Mucosa of rectum (tissue), 2 donors: ENCODE measurements around the gene RPS2.
"Not testable (repeated sequence)": the region's sequence is repeated elsewhere in the genome, so short reads cannot be mapped to it uniquely, and the experiment has no call there.

Experiments
- H3K27ac ChIP-seq, 2 donors: one replicate each; pipeline ENCODE4 v1.7.0; 2013; ENCODE audit warnings: inconsistent platforms in 2 of 2, low read depth in 2 of 2, low read length in 2 of 2
- H3K27me3 ChIP-seq, 2 donors: one replicate each; pipeline ENCODE4 v1.7.0; 2013; ENCODE audit warnings: low read length in 2 of 2; ENCODE audit not compliant: control insufficient read depth in 2 of 2, insufficient read depth in 2 of 2
- H3K36me3 ChIP-seq, 2 donors: one replicate each; pipeline ENCODE4 v1.7.0; 2013; ENCODE audit warnings: low read length in 2 of 2; ENCODE audit not compliant: control insufficient read depth in 2 of 2, insufficient read depth in 2 of 2
- H3K4me1 ChIP-seq, 2 donors: one replicate each; pipeline ENCODE4 v1.7.0; 2013; ENCODE audit warnings: low read length in 2 of 2, mild to moderate bottlenecking in 1 of 2; ENCODE audit not compliant: control insufficient read depth in 2 of 2, insufficient read depth in 2 of 2
- H3K4me3 ChIP-seq, 2 donors: one replicate each; pipeline ENCODE4 v1.7.0; 2013; ENCODE audit warnings: low read length in 2 of 2
- H3K9ac ChIP-seq, 2 donors: one replicate each; pipeline ENCODE4 v1.7.0; 2013; ENCODE audit warnings: low read length in 2 of 2, low read depth in 1 of 2, mild to moderate bottlenecking in 1 of 2
- H3K9me3 ChIP-seq, 2 donors: one replicate each; pipeline ENCODE4 v1.7.0; 2013; ENCODE audit warnings: low read length in 2 of 2; ENCODE audit not compliant: control insufficient read depth in 2 of 2
- donor health status: healthy.
- donor health status: Normal muscosa, but diverticular disease.

Gene RPS2

DNA sequence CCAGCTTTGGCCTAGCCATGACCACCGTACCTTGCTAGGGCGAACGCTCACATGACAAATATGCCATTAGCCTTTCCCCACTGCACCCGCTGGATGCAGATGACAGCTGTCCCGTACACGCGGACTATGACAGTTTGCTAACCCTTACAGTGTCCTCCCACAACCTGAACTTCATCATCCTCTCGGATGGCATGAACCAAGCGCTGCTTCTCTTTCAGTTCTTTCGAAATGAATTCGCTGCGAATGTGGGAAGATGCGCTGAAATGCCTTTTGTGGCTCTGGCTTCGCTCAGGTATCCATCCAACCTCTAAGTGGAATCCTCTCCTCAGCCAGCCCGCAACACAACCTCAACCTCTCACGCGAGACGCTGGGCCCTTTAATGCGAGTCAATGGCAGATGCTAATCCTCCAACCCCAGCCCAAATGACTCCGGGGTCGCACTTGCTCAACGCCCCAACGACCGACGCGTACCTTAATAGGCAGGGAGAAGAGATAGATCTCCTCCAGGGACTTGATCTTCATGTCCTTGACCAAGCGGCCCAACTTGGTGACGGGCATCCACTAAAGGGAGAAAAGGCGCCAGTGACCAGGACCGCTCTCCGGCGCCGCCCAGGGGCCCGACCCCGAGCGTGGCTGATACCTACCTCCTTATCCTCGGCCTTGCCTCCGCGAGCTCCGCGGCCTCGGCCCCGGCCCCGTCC, 670 bp downstream of the RPS2 start:
- H3K9ac ChIP-seq, result peak overlapping the region; percentile 53 to 85
- H3K4me3 ChIP-seq, result peak overlapping the region; percentile 64 to 87
- H3K9me3 ChIP-seq, result no peaks in the 10 kb centered on the region
- peaks cover 14 to 21% of the 10 kb centered on the region in 2 donors for H3K36me3 ChIP-seq
- peak overlapping the region; percentile 88 to 97 for H3K27ac ChIP-seq
- no peaks in the 10 kb centered on the region for H3K27me3 ChIP-seq
- peaks cover 26 to 30% of the 10 kb centered on the region in 2 donors for H3K4me1 ChIP-seq

DNA sequence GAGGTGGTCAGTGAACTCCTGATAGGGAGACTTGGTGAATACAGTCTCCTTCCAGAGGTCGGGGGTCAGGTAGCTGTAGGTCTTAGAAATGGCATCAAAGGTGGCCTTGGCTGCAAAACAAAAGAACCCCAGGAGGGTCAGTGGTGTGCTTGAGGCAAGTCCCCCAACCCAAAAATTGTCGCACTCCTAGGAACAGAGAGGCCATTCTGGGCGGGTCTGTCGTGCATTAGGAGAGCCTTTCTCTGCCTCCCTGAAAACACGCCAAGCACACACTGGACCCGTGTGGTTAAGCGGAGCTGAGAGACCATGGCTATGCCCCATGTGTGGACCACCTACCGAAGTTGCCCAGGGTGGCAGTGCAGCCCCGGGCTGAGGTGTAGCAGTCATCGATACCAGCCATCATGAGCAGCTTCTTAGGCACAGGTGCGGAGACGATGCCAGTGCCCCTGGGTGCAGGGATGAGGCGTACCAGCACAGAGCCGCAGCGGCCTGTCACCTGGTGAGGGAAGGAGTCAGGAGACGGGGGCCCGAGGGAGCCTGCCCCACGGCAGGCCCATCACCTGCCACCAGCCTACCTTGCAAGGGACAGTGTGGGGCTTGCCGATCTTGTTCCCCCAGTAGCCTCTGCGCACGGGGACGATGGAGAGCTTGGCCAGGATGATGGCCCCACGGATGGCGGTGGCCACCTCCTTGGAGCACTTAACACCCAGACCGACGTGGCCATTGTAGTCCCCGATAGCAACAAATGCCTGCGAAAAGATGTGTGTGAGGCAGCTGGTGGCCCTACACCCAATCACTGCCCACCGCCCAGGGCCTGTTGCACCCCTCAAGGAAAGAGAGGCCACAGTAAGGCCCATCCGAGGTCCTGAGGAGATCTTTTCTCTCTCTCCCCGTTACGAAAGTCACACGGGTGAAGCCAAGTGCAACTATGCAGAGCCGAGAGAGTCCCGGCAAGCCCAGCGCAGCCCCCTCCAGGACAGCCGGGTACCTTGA, 2.2 kb downstream of the RPS2 start:
- not testable (repeated sequence) for H3K27ac ChIP-seq, H3K4me3 ChIP-seq, H3K9ac ChIP-seq, H3K27me3 ChIP-seq, H3K9me3 ChIP-seq
- H3K4me1 ChIP-seq, result peaks cover 26 to 33% of the 10 kb centered on the region in 2 donors
- peaks cover 14 to 21% of the 10 kb centered on the region in 2 donors for H3K36me3 ChIP-seq

- no peaks in the 10 kb centered on the region for H3K9me3 ChIP-seq
- H3K27me3 ChIP-seq, result no peaks in the 10 kb centered on the region
- H3K4me3 ChIP-seq, result no peak overlapping the region
- peaks cover 14 to 21% of the 10 kb centered on the region in 2 donors for H3K36me3 ChIP-seq
- no peak overlapping the region for H3K9ac ChIP-seq
- peaks cover 26 to 33% of the 10 kb centered on the region in 2 donors for H3K4me1 ChIP-seq
- H3K27ac ChIP-seq, result no peak overlapping the region
Observed at GRCh38 chr16:1961651-1962067, 3.0 kb downstream of the RPS2 start.

DNA sequence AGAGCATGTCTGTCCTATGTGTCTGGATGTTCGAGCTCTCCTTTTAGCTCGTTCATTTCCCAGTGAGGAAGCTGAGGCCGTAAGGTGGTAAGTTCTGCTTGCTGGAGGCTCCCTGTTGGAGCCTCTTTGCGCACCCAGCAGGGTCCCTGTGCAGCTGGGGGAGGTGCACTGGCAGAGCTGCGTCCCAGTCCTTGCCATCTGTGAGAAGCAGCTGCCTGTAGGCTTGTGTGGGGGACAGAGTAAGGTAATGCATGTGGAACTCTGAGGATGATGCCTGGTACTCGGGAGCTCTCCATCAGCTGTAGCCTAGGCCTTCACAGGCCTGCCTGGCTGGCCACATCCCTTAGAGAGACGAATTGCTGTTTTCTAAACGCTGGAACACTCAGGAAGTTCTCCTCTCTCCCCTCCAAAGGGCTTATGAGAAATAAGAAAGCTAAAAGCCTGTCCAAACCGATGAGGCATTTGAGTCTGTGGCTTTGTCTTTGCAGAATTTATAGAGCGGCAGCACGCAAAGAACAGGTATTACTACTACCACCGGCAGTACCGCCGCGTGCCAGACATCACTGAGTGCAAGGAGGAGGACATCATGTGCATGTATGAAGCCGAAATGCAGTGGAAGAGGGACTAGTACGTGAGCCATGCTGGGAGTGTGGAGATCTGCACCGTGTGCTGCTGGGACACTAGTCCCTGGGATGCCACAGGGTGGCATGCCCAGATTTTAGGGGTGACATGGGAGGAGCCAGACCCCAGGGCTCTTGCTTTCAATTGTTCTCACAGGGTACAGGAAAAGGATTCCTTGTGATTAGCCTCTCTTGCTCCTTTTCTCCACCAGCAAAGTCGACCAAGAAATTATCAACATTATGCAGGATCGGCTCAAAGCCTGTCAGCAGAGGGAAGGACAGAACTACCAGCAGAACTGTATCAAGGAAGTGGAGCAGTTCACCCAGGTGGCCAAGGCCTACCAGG, 3.7 kb downstream of the RPS2 start:
- peak overlapping the region; percentile 34 to 96 for H3K9ac ChIP-seq
- H3K4me1 ChIP-seq, result peaks cover 25 to 31% of the 10 kb centered on the region in 2 donors
- peak overlapping the region in 1 of 2 donors; percentile 85 for H3K4me3 ChIP-seq
- H3K9me3 ChIP-seq, result no peaks in the 10 kb centered on the region
- H3K27ac ChIP-seq, result no peak overlapping the region
- H3K36me3 ChIP-seq, result peaks cover 14 to 21% of the 10 kb centered on the region in 2 donors
- no peaks in the 10 kb centered on the region for H3K27me3 ChIP-seq

DNA sequence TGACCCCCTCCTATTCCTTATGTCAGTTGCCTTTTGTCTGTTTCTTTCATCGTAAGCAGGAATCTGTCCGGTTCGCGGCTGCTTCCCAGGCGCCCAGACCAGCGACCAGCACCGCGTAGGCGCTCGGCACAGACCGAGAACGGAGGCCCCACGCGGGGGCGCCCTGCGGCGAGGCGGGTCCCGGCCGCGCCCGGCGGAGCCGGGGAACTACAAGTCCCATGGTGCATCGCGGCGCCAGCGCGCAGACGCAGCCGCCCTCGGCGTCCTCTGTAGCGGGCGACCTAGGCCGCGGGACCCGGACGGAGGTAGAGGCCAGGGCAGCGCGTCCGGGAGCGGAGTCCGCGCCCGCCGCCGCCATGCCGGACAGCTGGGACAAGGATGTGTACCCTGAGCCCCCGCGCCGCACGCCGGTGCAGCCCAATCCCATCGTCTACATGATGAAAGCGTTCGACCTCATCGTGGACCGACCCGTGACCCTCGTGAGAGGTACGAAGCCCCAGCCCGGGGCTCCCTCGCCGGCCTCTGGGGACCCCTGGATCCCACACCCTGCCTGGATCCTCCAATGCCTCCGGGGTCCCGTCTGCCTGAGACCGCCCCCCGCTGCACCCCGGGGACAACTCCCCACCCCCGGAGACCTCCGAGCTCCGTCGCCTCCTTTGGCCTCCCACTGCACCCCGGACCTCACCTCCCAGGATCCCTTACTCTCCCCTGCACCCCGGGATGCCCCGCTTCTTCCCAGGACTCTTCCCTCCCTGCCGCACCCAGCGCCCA, 5.2 kb downstream of the RPS2 start, which contains the start of gene NDUFB10:
TSS of gene NDUFB10 (plus strand) at position 270 of the 771 bp plus-strand sequence. CDS start at position 357, 87 bp downstream.
- Histone ChIP-seq H3K4me3 (peak within 1 kb of the TSS; percentile 85 to 93), H3K4me1 (peaks cover 18 to 24% of the 10 kb centered on the region in 2 donors), H3K36me3 (peaks cover 14 to 21% of the 10 kb centered on the region in 2 donors), H3K9me3 (no peaks in the 10 kb centered on the region), H3K27me3 (no peaks in the 10 kb centered on the region), H3K27ac (peak within 1 kb of the TSS; percentile 76 to 86), H3K9ac (peak within 1 kb of the TSS; percentile 93 to 96)

DNA sequence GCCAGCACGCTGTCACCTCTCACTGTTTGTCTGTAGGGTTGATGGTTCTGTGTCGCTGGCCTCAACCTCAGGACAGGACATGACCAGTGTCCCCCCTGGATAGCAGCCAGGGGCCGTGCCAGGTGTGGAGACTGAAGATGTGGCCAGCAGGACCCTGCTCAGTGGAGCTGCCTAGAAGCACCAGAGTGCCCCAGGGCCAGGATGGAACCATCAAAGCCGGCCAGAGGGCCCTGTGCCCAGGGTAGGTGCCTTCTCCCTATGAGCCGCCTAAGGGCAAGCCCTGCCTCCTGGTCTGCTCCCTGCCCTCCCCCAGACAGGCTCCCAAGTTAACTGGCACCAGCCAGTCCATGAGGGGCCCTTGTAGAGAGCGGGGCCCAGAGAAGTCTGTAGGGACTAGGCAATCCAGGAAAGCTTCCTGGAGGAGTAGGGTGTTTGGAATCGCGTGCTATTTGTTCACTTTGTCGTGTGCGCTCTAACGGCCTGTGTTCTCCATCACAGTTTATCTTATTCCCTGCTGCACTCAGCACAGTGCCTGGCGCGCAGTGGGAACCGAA, 5.8 kb downstream of the RPS2 start:
- H3K27ac ChIP-seq, result peak overlapping the region; percentile 23 to 86
- peaks cover 14 to 21% of the 10 kb centered on the region in 2 donors for H3K36me3 ChIP-seq
- no peaks in the 10 kb centered on the region for H3K9me3 ChIP-seq
- H3K4me1 ChIP-seq, result peaks cover 15 to 22% of the 10 kb centered on the region in 2 donors
- no peaks in the 10 kb centered on the region for H3K27me3 ChIP-seq
- H3K9ac ChIP-seq, result peak overlapping the region; percentile 60 to 96
- H3K4me3 ChIP-seq, result peak overlapping the region; percentile 85 to 93

DNA sequence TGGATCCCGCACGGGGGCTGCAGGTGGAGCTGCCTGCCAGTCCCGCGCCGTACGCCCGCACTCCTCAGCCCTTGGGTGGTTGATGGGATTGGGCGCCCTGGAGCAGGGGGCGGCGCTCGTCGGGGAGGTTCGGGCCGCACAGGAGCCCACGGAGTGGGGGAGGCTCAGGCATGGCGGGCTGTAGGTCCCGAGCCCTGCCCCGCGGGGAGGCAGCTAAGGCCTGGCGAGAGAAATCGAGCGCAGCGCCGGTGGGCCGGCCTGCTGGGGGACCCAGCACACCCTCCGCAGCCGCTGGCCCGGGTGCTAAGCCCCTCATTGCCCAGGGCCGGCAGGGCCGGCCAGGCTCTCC, 6.5 kb downstream of the RPS2 start:
- H3K9me3 ChIP-seq, H3K27ac ChIP-seq, H3K9ac ChIP-seq, H3K4me3 ChIP-seq, H3K27me3 ChIP-seq: not testable (repeated sequence)
- peaks cover 8 to 15% of the 10 kb centered on the region in 2 donors for H3K4me1 ChIP-seq
- H3K36me3 ChIP-seq, result peaks cover 14 to 17% of the 10 kb centered on the region in 2 donors

- H3K9me3 ChIP-seq, H3K4me3 ChIP-seq, H3K27me3 ChIP-seq, H3K27ac ChIP-seq, H3K9ac ChIP-seq: not testable (repeated sequence)
- peaks cover 8 to 12% of the 10 kb centered on the region in 2 donors for H3K4me1 ChIP-seq
- H3K36me3 ChIP-seq, result peaks cover 11 to 13% of the 10 kb centered on the region in 2 donors
Observed at GRCh38 chr16:1957434-1958142, 7.0 kb downstream of the RPS2 start.
